ENCODE results near the gene EVA1A. TPM values are rescaled to one million over a fixed set of nuclear protein-coding genes. Genes with fewer than 3 reads are reported as not detected.

The EVA1A gene
- total and polyA plus RNA-seq, 4 donors, result 45.7 to 206 (median 100) TPM

GRCh38 chr2:75600461-75601011, 39.8 kb upstream of the EVA1A start:
- Histone ChIP-seq H3K27ac (ENCODE audit: low read depth in 1 of 2, low read length in 2 of 2) (no peak overlapping the region), H3K9me3 (ENCODE audit: control insufficient read depth in 4 of 4, low read length in 3 of 4) (no peaks in the 10 kb centered on the region), H3K27me3 (ENCODE audit: control insufficient read depth in 4 of 4, insufficient read depth in 4 of 4, low read length in 3 of 4) (no peaks in the 10 kb centered on the region), H3K4me3 (ENCODE audit: low read depth in 1 of 3, low read length in 3 of 3) (no peak overlapping the region), H3K36me3 (ENCODE audit: control insufficient read depth in 4 of 4, insufficient read depth in 3 of 4, low read depth in 1 of 4, low read length in 3 of 4) (no peaks in the 10 kb centered on the region), H3K9ac (ENCODE audit: low read depth in 1 of 2, low read length in 2 of 2) (no peak overlapping the region), H3K4me1 (ENCODE audit: control insufficient read depth in 4 of 4, insufficient read depth in 4 of 4, low read length in 3 of 4) (no peaks in the 10 kb centered on the region)
- DNase-seq (ENCODE audit: low spot score), result no peak
- no peak for TF ChIP-seq ATF3 (IDR thresholded peaks at IDR 0.05)
- no peak for TF ChIP-seq FOXA2 (IDR thresholded peaks at IDR 0.05)
- 79% methylated on average over 4 of the region's 4 CpGs for WGBS

DNA sequence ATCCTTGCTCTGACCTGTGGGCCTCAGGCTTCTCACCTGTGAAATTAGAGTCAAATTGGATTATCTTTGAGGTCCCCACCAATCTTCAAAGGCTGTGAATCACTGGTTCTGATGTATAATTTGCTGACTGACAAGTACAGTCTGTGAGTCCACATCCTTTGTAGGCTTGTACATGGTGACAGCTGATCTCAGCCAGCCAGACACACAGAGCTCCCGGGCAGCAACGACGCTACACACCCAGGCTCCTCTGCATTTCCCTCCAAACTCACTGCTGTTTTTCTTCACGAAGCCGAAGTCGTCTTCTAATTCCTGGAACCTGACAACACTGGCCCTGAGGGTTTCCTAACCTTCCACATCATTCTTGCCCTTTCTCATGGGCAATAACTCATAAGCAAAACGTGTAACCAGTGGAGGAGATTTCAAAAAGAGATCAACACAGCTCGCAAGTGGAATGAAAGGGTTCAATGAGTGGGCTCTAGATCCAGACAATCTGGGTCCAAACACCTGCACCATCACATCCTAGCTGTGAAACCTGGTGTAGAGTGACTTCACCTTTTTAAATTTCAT, 37.9 kb upstream of the EVA1A start:
- TF ChIP-seq TAF1 (conservative IDR thresholded peaks at IDR 0.05) (no peak), EGR1 (IDR thresholded peaks at IDR 0.05; ENCODE audit: low read depth in 2 of 2) (no peak), SP1 (IDR thresholded peaks at IDR 0.05) (no peak), FOXA2 (IDR thresholded peaks at IDR 0.05) (no peak), HNF4A (conservative IDR thresholded peaks at IDR 0.05) (no peak), YY1 (IDR thresholded peaks at IDR 0.05) (no peak), JUND (IDR thresholded peaks at IDR 0.05) (no peak)
- TF ChIP-seq, protein P1, sequence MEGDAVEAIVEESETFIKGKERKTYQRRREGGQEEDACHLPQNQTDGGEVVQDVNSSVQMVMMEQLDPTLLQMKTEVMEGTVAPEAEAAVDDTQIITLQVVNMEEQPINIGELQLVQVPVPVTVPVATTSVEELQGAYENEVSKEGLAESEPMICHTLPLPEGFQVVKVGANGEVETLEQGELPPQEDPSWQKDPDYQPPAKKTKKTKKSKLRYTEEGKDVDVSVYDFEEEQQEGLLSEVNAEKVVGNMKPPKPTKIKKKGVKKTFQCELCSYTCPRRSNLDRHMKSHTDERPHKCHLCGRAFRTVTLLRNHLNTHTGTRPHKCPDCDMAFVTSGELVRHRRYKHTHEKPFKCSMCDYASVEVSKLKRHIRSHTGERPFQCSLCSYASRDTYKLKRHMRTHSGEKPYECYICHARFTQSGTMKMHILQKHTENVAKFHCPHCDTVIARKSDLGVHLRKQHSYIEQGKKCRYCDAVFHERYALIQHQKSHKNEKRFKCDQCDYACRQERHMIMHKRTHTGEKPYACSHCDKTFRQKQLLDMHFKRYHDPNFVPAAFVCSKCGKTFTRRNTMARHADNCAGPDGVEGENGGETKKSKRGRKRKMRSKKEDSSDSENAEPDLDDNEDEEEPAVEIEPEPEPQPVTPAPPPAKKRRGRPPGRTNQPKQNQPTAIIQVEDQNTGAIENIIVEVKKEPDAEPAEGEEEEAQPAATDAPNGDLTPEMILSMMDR (IDR thresholded peaks at IDR 0.05; ENCODE audit: low read depth, low read length, missing input control), result no peak
- H3K27me3 ChIP-seq (ENCODE audit: control insufficient read depth in 4 of 4, insufficient read depth in 4 of 4, low read length in 3 of 4), result no peaks in the 10 kb centered on the region
- no peak overlapping the region for H3K9ac ChIP-seq (ENCODE audit: low read depth in 1 of 2, low read length in 2 of 2)
- H3K9me3 ChIP-seq (ENCODE audit: control insufficient read depth in 4 of 4, low read length in 3 of 4), result no peaks in the 10 kb centered on the region
- no peaks in the 10 kb centered on the region for H3K4me1 ChIP-seq (ENCODE audit: control insufficient read depth in 4 of 4, insufficient read depth in 4 of 4, low read length in 3 of 4)
- DNase-seq (ENCODE audit: low spot score), result no peak
- no peak overlapping the region for H3K27ac ChIP-seq (ENCODE audit: low read depth in 1 of 2, low read length in 2 of 2)
- WGBS, result 95% methylated on average over 8 of the region's 8 CpGs
- no peak overlapping the region for H3K4me3 ChIP-seq (ENCODE audit: low read depth in 1 of 3, low read length in 3 of 3)
- no peaks in the 10 kb centered on the region for H3K36me3 ChIP-seq (ENCODE audit: control insufficient read depth in 4 of 4, insufficient read depth in 3 of 4, low read depth in 1 of 4, low read length in 3 of 4)

- Histone ChIP-seq H3K9me3 (ENCODE audit: control insufficient read depth in 4 of 4, low read length in 3 of 4) (no peaks in the 10 kb centered on the region), H3K27ac (ENCODE audit: low read depth in 1 of 2, low read length in 2 of 2) (no peak overlapping the region), H3K4me1 (ENCODE audit: control insufficient read depth in 4 of 4, insufficient read depth in 4 of 4, low read length in 3 of 4) (no peaks in the 10 kb centered on the region), H3K36me3 (ENCODE audit: control insufficient read depth in 4 of 4, insufficient read depth in 3 of 4, low read depth in 1 of 4, low read length in 3 of 4) (no peaks in the 10 kb centered on the region), H3K27me3 (ENCODE audit: control insufficient read depth in 4 of 4, insufficient read depth in 4 of 4, low read length in 3 of 4) (no peaks in the 10 kb centered on the region), H3K9ac (ENCODE audit: low read depth in 1 of 2, low read length in 2 of 2) (no peak overlapping the region), H3K4me3 (ENCODE audit: low read depth in 1 of 3, low read length in 3 of 3) (no peak overlapping the region)
- TF ChIP-seq FOXA2 (IDR thresholded peaks at IDR 0.05), result no peak
- TF ChIP-seq ZBTB33 (IDR thresholded peaks at IDR 0.05), result no peak
- TF ChIP-seq HNF4G (IDR thresholded peaks at IDR 0.05), result no peak
- no peak for TF ChIP-seq GABPA (IDR thresholded peaks at IDR 0.05 in 1 of 2, conservative IDR thresholded peaks at IDR 0.05 in 1 of 2)
- TF ChIP-seq, protein P1 (IDR thresholded peaks at IDR 0.05; ENCODE audit: low read depth, low read length, missing input control), result no peak
- TF ChIP-seq SP1 (IDR thresholded peaks at IDR 0.05), result no peak
- no peak for TF ChIP-seq YY1 (IDR thresholded peaks at IDR 0.05)
- TF ChIP-seq TAF1 (conservative IDR thresholded peaks at IDR 0.05), result no peak
- no peak for TF ChIP-seq EGR1 (IDR thresholded peaks at IDR 0.05; ENCODE audit: low read depth in 2 of 2)
- no peak for TF ChIP-seq REST (IDR thresholded peaks at IDR 0.05)
- no peak for TF ChIP-seq FOXA1 (IDR thresholded peaks at IDR 0.05)
- TF ChIP-seq MAX (IDR thresholded peaks at IDR 0.05), result no peak
- no peak for TF ChIP-seq HNF4A (conservative IDR thresholded peaks at IDR 0.05)
- WGBS, result 93% methylated on average over 20 of the region's 20 CpGs
- no peak for DNase-seq (ENCODE audit: low spot score)
These were observed 37.2 kb upstream of the EVA1A start for GRCh38 chr2:75597949-75598348.
